Measurements from ENCODE around the gene OPA3. TPM values are rescaled to one million over a fixed set of nuclear protein-coding genes. Genes with fewer than 3 reads are reported as not detected.
A peak's percentile ranks its signal among the peaks of the same experiment; 100 is the strongest.

OPA3 gene
- total RNA-seq, 1 experiment from 2014 or later: 17.1 TPM

DNA sequence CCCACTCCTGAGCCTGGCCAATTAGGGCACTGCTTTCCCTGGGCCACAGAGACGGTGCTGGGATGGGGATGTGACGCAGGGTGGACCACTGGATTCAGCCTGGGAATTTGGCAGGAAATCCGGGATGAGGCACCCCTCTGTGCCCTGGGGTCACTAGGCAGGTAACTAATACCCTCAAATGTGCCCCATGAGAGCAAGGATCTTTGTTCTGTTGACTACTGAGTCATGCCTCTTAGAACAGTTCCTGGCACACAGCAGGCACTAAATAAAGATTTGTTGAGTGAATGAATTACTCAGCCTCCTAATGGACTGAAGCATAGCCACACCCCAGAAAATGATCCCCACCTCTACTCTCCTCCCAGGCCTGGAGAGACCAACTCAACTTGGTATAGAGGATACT lies 15.9 kb downstream of the OPA3 start:
- no peaks in the 10 kb centered on the region for H3K27me3 Mint-ChIP-seq (ENCODE audit: unreplicated experiment)
- TF ChIP-seq, protein P1, sequence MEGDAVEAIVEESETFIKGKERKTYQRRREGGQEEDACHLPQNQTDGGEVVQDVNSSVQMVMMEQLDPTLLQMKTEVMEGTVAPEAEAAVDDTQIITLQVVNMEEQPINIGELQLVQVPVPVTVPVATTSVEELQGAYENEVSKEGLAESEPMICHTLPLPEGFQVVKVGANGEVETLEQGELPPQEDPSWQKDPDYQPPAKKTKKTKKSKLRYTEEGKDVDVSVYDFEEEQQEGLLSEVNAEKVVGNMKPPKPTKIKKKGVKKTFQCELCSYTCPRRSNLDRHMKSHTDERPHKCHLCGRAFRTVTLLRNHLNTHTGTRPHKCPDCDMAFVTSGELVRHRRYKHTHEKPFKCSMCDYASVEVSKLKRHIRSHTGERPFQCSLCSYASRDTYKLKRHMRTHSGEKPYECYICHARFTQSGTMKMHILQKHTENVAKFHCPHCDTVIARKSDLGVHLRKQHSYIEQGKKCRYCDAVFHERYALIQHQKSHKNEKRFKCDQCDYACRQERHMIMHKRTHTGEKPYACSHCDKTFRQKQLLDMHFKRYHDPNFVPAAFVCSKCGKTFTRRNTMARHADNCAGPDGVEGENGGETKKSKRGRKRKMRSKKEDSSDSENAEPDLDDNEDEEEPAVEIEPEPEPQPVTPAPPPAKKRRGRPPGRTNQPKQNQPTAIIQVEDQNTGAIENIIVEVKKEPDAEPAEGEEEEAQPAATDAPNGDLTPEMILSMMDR (IDR thresholded peaks at IDR 0.05; ENCODE audit: unreplicated experiment): no peak
- intact Hi-C loops (cut with micrococcal nuclease; ENCODE audit: unreplicated experiment): no loop called here
- H3K9me3 Mint-ChIP-seq (ENCODE audit: low read depth, unreplicated experiment): no peaks in the 10 kb centered on the region
- BruUV-seq (replicated peaks): no TSS peak
- H3K36me3 Mint-ChIP-seq (ENCODE audit: insufficient read depth, unreplicated experiment): peaks cover 20% of the 10 kb centered on the region
- H3K27ac Mint-ChIP-seq (ENCODE audit: unreplicated experiment): peak overlapping the region; percentile 72
- H3K4me3 Mint-ChIP-seq (ENCODE audit: low read depth, unreplicated experiment): no peak overlapping the region
- H3K4me1 Mint-ChIP-seq (ENCODE audit: low read depth, unreplicated experiment): peaks cover 31% of the 10 kb centered on the region
- CTCF ChIA-PET: no interaction called here
- DNase-seq: peak; percentile 60

- H3K9me3 Mint-ChIP-seq (ENCODE audit: low read depth, unreplicated experiment): no peaks in the 10 kb centered on the region
- DNase-seq: no peak
- CTCF ChIA-PET: interaction anchor here (0.6 to 0.9 kb wide), 2 partner anchors 9 to 249 kb away, joined by 3 to 5 read pairs; no protein-coding TSS in a partner anchor
- no peak overlapping the region for H3K4me3 Mint-ChIP-seq (ENCODE audit: low read depth, unreplicated experiment)
- H3K4me1 Mint-ChIP-seq (ENCODE audit: low read depth, unreplicated experiment): peaks cover 31% of the 10 kb centered on the region
- H3K27ac Mint-ChIP-seq (ENCODE audit: unreplicated experiment): no peak overlapping the region
- TF ChIP-seq, protein P1 (IDR thresholded peaks at IDR 0.05; ENCODE audit: unreplicated experiment): no peak
- no TSS peak for BruUV-seq (replicated peaks)
- H3K36me3 Mint-ChIP-seq (ENCODE audit: insufficient read depth, unreplicated experiment): peaks cover 14% of the 10 kb centered on the region
- H3K27me3 Mint-ChIP-seq (ENCODE audit: unreplicated experiment): no peaks in the 10 kb centered on the region
- intact Hi-C loops (cut with micrococcal nuclease; ENCODE audit: unreplicated experiment): no loop called here
These were observed 17.0 kb downstream of the OPA3 start for GRCh38 chr19:45567609-45568008.

- intact Hi-C loops (cut with micrococcal nuclease; ENCODE audit: unreplicated experiment): no loop called here
- TF ChIP-seq, protein P1 (IDR thresholded peaks at IDR 0.05; ENCODE audit: unreplicated experiment): no peak
- H3K9me3 Mint-ChIP-seq (ENCODE audit: low read depth, unreplicated experiment): no peaks in the 10 kb centered on the region
- H3K4me3 Mint-ChIP-seq (ENCODE audit: low read depth, unreplicated experiment): no peak overlapping the region
- CTCF ChIA-PET: no interaction called here
- no peaks in the 10 kb centered on the region for H3K27me3 Mint-ChIP-seq (ENCODE audit: unreplicated experiment)
- peaks cover 17% of the 10 kb centered on the region for H3K36me3 Mint-ChIP-seq (ENCODE audit: insufficient read depth, unreplicated experiment)
- no TSS peak for BruUV-seq (replicated peaks)
- no peak for DNase-seq
- no peak overlapping the region for H3K27ac Mint-ChIP-seq (ENCODE audit: unreplicated experiment)
- peaks cover 30% of the 10 kb centered on the region for H3K4me1 Mint-ChIP-seq (ENCODE audit: low read depth, unreplicated experiment)
These were observed 20.3 kb downstream of the OPA3 start for GRCh38 chr19:45564131-45564780.

DNA sequence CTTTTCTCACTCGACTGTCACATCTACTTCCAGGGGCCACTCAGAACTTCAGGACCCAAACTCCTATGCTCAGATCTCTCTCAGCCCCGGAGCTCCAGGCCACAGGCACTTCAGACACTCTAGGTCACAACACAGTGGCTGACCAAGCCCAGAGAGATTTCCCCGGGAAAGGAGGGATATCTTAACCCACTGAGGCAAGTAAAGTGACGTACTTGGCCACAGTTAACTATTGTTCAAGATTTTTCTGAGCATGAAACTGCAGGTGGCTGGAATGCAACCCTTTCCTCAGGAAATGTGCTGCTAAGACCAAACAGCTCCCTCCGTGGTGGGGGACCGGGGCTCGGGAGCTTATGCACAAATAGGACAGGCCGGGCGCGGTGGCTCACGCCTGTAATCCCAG lies 23.9 kb downstream of the OPA3 start:
- DNase-seq: no peak
- Mint-ChIP-seq H3K4me1 (ENCODE audit: low read depth, unreplicated experiment) (peaks cover 9% of the 10 kb centered on the region), H3K27me3 (ENCODE audit: unreplicated experiment) (no peaks in the 10 kb centered on the region), H3K36me3 (ENCODE audit: insufficient read depth, unreplicated experiment) (peaks cover 8% of the 10 kb centered on the region), H3K4me3 (ENCODE audit: low read depth, unreplicated experiment) (no peak overlapping the region), H3K27ac (ENCODE audit: unreplicated experiment) (peak overlapping the region; percentile 8), H3K9me3 (ENCODE audit: low read depth, unreplicated experiment) (no peaks in the 10 kb centered on the region)
- intact Hi-C loops (cut with micrococcal nuclease; ENCODE audit: unreplicated experiment): no loop called here
- TF ChIP-seq, protein P1 (IDR thresholded peaks at IDR 0.05; ENCODE audit: unreplicated experiment): no peak
- BruUV-seq (replicated peaks): no TSS peak
- CTCF ChIA-PET: no interaction called here
